GM23338 (cell line): ENCODE measurements around the gene GFI1B. TPM values are rescaled to one million over a fixed set of nuclear protein-coding genes. Genes with fewer than 3 reads are reported as not detected.

Experiments used
- ATAC-seq: fragments of 200-7000 bp; cut with Tn5 transposase; 3 replicates; pipeline ENCODE4 v1.9.1; 2020
- DNase-seq: peaks from one replicate; pipeline ENCODE4 v3.0.0-alpha.2; 2015; ENCODE audit warnings: low spot score
- H2AFZ ChIP-seq: fragments of 200-600 bp; sonication (generic); 2 replicates; pipeline ENCODE4 v1.8.0; 2016; ENCODE audit warnings: antibody characterized with exemption, mild to moderate bottlenecking, moderate library complexity
- H3F3A ChIP-seq: fragments of 200-600 bp; sonication (generic); replicated peaks from 2 replicates; pipeline ENCODE4 v1.8.0; 2017; ENCODE audit warnings: antibody characterized with exemption, mixed run types, low read depth
- H3K27ac ChIP-seq: fragments of 200-600 bp; sonication (generic); 2 replicates; pipeline ENCODE4 v1.6.1; 2016; ENCODE audit warnings: low read depth
- H3K27me3 ChIP-seq: fragments of 200-600 bp; sonication (generic); 2 replicates; pipeline ENCODE4 v1.8.0; 2016; ENCODE audit warnings: mild to moderate bottlenecking, mixed run types, moderate library complexity; ENCODE audit not compliant: insufficient read depth
- H3K36me3 ChIP-seq: fragments of 200-600 bp; sonication (generic); 2 replicates; pipeline ENCODE4 v1.8.0; 2016; ENCODE audit warnings: mild to moderate bottlenecking; ENCODE audit not compliant: insufficient read depth
- H3K4me1 ChIP-seq: fragments of 200-600 bp; sonication (generic); 2 replicates; pipeline ENCODE4 v1.8.0; 2016; ENCODE audit warnings: mild to moderate bottlenecking, moderate library complexity; ENCODE audit not compliant: insufficient read depth
- H3K4me2 ChIP-seq: fragments of 200-600 bp; sonication (generic); 2 replicates; pipeline ENCODE4 v1.7.1; 2017; ENCODE audit warnings: mixed run types
- H3K4me3 ChIP-seq: fragments of 200-600 bp; sonication (generic); 2 replicates; pipeline ENCODE4 v1.6.1; 2016; ENCODE audit warnings: mixed run types
- H3K79me2 ChIP-seq: fragments of 200-600 bp; sonication (generic); replicated peaks from 2 replicates; pipeline ENCODE4 v1.8.0; 2017; ENCODE audit warnings: mild to moderate bottlenecking; ENCODE audit not compliant: insufficient read depth
- H3K9me2 ChIP-seq: fragments of 200-600 bp; sonication (generic); 2 replicates; pipeline ENCODE4 v1.8.0; 2017; ENCODE audit not compliant: insufficient read depth
- H4K20me1 ChIP-seq: fragments of 200-600 bp; sonication (generic); replicated peaks from 2 replicates; pipeline ENCODE4 v1.8.0; 2017; ENCODE audit warnings: mild to moderate bottlenecking; ENCODE audit not compliant: insufficient read depth
- H3K27ac Mint-ChIP-seq: 2 replicates; pipeline ENCODE4 v1.8.0; 2020; ENCODE audit warnings: inconsistent platforms, mild to moderate bottlenecking, moderate library complexity, mixed read lengths
- H3K27me3 Mint-ChIP-seq: 3 replicates; pipeline ENCODE4 v1.8.0; 2022; ENCODE audit warnings: low read depth, mild to moderate bottlenecking, moderate library complexity, mixed read lengths, inconsistent platforms; ENCODE audit not compliant: insufficient read depth, poor library complexity
- H3K36me3 Mint-ChIP-seq: 3 replicates; pipeline ENCODE4 v1.8.0; 2021; ENCODE audit warnings: low read depth, mild to moderate bottlenecking, inconsistent platforms, moderate library complexity, mixed read lengths
- H3K4me1 Mint-ChIP-seq: 3 replicates; pipeline ENCODE4 v1.8.0; 2020; ENCODE audit warnings: mild to moderate bottlenecking, inconsistent platforms, mixed read lengths
- H3K4me3 Mint-ChIP-seq: 3 replicates; pipeline ENCODE4 v1.8.0; 2021; ENCODE audit warnings: moderate library complexity, mild to moderate bottlenecking, inconsistent platforms, mixed read lengths
- H3K9me3 Mint-ChIP-seq: 3 replicates; pipeline ENCODE4 v1.8.0; 2020; ENCODE audit warnings: moderate library complexity, mild to moderate bottlenecking, inconsistent platforms, mixed read lengths
- CREB1 ChIP-seq: fragments of 250-450 bp; sonication (Bioruptor Pico); IDR thresholded peaks from 2 replicates; pipeline ENCODE4 v1.5.0; 2020; ENCODE audit warnings: low read depth, mild to moderate bottlenecking, moderate library complexity
- EZH2 ChIP-seq: fragments of 200-600 bp; sonication (generic); IDR thresholded peaks from one replicate; pipeline ENCODE4 v1.8.0; 2017; ENCODE audit warnings: antibody characterized with exemption, mild to moderate bottlenecking, low read depth; ENCODE audit not compliant: unreplicated experiment
- NANOG ChIP-seq: IDR thresholded peaks from 2 replicates; pipeline ENCODE4 v1.6.1; 2016; ENCODE audit warnings: antibody characterized with exemption, borderline replicate concordance
- STAT1 ChIP-seq: IDR thresholded peaks from one replicate; pipeline ENCODE4 v1.6.1; 2016; ENCODE audit warnings: antibody characterized with exemption; ENCODE audit not compliant: unreplicated experiment
- ZNF114 ChIP-seq: fragments of 250-450 bp; sonication (Bioruptor Pico); IDR thresholded peaks from 2 replicates; pipeline ENCODE4 v1.5.0; 2020; ENCODE audit warnings: mild to moderate bottlenecking, moderate library complexity
- ZNF331 ChIP-seq: fragments of 250-450 bp; sonication (Bioruptor Pico); IDR thresholded peaks from 2 replicates; pipeline ENCODE4 v1.5.0; 2020; ENCODE audit warnings: low read depth, mild to moderate bottlenecking, moderate library complexity
- polyA plus RNA-seq: library from polyadenylated mRNA; unstranded; fragments of >200 nt; fragmentation: Nextera tagmentation; extraction: Ambion mirVana; gene quantifications from 2 replicates; pipeline ENCODE4 v1.2.1, GENCODE V29; 2016
- total RNA-seq: library from RNA; depleted of rRNA; stranded (reverse); fragments of >200 nt; shearing (Covaris generic); gene quantifications from 2 replicates; pipeline ENCODE4 v1.2.3, GENCODE V29; 2014
- TF ChIP-seq, protein P1 (sequence below): fragments of 250-450 bp; sonication (Bioruptor Pico); IDR thresholded peaks from 2 replicates; pipeline ENCODE4 v1.5.0; 2020; ENCODE audit warnings: mild to moderate bottlenecking, moderate library complexity
- TF ChIP-seq, protein P2 (sequence below), 2 experiments: fragments of 200-600 bp in 1 of 2; sonication (generic) in 1 of 2; conservative IDR thresholded peaks; 2 replicates each; pipeline versions ENCODE4 v1.5.1 to v1.6.1; 2016 to 2017; ENCODE audit warnings: antibody characterized with exemption in 2 of 2, low read depth in 2 of 2, mild to moderate bottlenecking in 2 of 2, moderate library complexity in 1 of 2

Gene GFI1B
- total and polyA plus RNA-seq, 2 experiments from 2014 or later = 0.38 TPM; not detected in 1

DNA sequence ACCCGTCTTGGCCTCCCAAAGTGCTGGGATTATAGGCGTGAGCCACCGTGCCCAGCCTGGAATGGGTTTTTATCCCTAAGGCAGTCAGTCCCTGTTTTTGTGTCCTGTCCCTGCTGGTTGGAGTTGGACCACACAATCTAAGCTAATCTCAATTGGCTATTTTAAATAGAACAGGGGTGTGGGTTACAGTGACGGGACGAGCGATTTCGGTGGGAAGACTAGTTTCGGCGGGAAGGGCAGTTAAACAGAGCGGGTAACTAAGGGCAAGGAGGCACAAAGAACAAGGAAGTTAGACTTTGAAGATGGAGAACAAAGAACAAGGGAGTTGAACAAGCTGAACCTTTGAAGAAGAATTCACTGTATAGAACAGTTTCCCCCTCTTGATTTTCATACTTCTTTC lies 53.7 kb downstream of the GFI1B start (continued):
- TF ChIP-seq, protein P1, sequence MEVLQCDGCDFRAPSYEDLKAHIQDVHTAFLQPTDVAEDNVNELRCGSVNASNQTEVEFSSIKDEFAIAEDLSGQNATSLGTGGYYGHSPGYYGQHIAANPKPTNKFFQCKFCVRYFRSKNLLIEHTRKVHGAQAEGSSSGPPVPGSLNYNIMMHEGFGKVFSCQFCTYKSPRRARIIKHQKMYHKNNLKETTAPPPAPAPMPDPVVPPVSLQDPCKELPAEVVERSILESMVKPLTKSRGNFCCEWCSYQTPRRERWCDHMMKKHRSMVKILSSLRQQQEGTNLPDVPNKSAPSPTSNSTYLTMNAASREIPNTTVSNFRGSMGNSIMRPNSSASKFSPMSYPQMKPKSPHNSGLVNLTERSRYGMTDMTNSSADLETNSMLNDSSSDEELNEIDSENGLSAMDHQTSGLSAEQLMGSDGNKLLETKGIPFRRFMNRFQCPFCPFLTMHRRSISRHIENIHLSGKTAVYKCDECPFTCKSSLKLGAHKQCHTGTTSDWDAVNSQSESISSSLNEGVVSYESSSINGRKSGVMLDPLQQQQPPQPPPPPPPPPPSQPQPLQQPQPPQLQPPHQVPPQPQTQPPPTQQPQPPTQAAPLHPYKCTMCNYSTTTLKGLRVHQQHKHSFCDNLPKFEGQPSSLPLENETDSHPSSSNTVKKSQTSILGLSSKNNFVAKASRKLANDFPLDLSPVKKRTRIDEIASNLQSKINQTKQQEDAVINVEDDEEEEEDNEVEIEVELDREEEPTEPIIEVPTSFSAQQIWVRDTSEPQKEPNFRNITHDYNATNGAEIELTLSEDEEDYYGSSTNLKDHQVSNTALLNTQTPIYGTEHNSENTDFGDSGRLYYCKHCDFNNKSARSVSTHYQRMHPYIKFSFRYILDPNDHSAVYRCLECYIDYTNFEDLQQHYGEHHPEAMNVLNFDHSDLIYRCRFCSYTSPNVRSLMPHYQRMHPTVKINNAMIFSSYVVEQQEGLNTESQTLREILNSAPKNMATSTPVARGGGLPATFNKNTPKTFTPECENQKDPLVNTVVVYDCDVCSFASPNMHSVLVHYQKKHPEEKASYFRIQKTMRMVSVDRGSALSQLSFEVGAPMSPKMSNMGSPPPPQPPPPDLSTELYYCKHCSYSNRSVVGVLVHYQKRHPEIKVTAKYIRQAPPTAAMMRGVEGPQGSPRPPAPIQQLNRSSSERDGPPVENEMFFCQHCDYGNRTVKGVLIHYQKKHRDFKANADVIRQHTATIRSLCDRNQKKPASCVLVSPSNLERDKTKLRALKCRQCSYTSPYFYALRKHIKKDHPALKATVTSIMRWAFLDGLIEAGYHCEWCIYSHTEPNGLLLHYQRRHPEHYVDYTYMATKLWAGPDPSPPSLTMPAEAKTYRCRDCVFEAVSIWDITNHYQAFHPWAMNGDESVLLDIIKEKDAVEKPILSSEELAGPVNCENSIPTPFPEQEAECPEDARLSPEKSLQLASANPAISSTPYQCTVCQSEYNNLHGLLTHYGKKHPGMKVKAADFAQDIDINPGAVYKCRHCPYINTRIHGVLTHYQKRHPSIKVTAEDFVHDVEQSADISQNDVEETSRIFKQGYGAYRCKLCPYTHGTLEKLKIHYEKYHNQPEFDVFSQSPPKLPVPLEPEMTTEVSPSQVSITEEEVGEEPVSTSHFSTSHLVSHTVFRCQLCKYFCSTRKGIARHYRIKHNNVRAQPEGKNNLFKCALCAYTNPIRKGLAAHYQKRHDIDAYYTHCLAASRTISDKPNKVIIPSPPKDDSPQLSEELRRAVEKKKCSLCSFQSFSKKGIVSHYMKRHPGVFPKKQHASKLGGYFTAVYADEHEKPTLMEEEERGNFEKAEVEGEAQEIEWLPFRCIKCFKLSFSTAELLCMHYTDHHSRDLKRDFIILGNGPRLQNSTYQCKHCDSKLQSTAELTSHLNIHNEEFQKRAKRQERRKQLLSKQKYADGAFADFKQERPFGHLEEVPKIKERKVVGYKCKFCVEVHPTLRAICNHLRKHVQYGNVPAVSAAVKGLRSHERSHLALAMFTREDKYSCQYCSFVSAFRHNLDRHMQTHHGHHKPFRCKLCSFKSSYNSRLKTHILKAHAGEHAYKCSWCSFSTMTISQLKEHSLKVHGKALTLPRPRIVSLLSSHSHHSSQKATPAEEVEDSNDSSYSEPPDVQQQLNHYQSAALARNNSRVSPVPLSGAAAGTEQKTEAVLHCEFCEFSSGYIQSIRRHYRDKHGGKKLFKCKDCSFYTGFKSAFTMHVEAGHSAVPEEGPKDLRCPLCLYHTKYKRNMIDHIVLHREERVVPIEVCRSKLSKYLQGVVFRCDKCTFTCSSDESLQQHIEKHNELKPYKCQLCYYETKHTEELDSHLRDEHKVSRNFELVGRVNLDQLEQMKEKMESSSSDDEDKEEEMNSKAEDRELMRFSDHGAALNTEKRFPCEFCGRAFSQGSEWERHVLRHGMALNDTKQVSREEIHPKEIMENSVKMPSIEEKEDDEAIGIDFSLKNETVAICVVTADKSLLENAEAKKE (CRISPR knock-in tag) = no peak
- TF ChIP-seq NANOG (no peak), EZH2 (no peak), STAT1 (no peak), ZNF114 (CRISPR knock-in tag) (no peak), CREB1 (no peak), ZNF331 (CRISPR knock-in tag) (no peak)
- TF ChIP-seq, protein P2, sequence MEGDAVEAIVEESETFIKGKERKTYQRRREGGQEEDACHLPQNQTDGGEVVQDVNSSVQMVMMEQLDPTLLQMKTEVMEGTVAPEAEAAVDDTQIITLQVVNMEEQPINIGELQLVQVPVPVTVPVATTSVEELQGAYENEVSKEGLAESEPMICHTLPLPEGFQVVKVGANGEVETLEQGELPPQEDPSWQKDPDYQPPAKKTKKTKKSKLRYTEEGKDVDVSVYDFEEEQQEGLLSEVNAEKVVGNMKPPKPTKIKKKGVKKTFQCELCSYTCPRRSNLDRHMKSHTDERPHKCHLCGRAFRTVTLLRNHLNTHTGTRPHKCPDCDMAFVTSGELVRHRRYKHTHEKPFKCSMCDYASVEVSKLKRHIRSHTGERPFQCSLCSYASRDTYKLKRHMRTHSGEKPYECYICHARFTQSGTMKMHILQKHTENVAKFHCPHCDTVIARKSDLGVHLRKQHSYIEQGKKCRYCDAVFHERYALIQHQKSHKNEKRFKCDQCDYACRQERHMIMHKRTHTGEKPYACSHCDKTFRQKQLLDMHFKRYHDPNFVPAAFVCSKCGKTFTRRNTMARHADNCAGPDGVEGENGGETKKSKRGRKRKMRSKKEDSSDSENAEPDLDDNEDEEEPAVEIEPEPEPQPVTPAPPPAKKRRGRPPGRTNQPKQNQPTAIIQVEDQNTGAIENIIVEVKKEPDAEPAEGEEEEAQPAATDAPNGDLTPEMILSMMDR (conservative IDR thresholded peaks at IDR 0.05; ENCODE audit: low read depth in 2 of 2) = no peak

DNA sequence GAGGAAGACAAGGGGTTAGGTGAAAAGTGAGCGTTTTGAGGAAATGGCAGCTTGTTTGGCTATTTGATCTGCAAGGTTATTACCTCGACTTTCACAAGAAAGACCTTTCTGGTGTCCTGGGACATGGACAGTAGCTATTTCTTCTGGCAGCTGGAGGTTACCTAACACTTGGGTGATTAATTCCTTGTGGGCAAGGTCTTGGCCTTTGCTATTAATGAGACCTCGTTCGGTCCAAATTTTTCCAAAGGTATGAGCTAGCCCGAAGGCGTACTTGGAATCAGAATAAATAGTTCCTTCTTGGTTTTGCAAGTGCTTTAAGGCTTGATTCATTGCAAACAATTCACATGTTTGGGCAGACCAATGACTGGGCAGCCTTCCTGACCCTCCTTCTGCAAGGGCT lies 57.2 kb downstream of the GFI1B start:
- DNase-seq (no peak), ATAC-seq (no peak)
- H3K4me1 ChIP-seq = peaks cover 4% of the 10 kb centered on the region; the same call in 1 of the 2 replicates
- H3K4me3 ChIP-seq = no peak overlapping the region
- Mint-ChIP-seq H3K27me3 (peaks cover 4% of the 10 kb centered on the region), H3K4me3 (no peak overlapping the region), H3K36me3 (peaks cover 24% of the 10 kb centered on the region), H3K27ac (no peak overlapping the region), H3K4me1 (peaks cover 13% of the 10 kb centered on the region), H3K9me3 (peaks cover 12% of the 10 kb centered on the region; the same call in 2 of the 3 replicates)
- peaks cover 51% of the 10 kb centered on the region for H4K20me1 ChIP-seq
- no peak overlapping the region for H3K4me2 ChIP-seq
- 0 out of 2 replicates have a peak, but pooled peaks cover 3% of the 10 kb centered on the region for H3K9me2 ChIP-seq
- peaks cover 87% of the 10 kb centered on the region for H3K79me2 ChIP-seq
- no peaks in the 10 kb centered on the region; the same call in 1 of the 2 replicates for H3K36me3 ChIP-seq
- no peaks in the 10 kb centered on the region for H3K27me3 ChIP-seq
- no peak overlapping the region for H3K27ac ChIP-seq
- no peaks in the 10 kb centered on the region for H3F3A ChIP-seq
- no peak overlapping the region for H2AFZ ChIP-seq
- TF ChIP-seq CREB1 (no peak), ZNF331 (CRISPR knock-in tag) (no peak), EZH2 (no peak), STAT1 (no peak)
